Activated T-cell treated with anti-CD3 and anti-CD28 coated beads, Interleukin-2, amount 50 U/mL, for 24 hours (primary cell): ENCODE results near the gene NHS.

ENCODE experiments used
- DNase-seq: peaks from one replicate; pipeline ENCODE4 v3.0.0-alpha.2; 2020
- H3K27ac Mint-ChIP-seq: 2 replicates; pipeline ENCODE4 v1.8.0; 2020; ENCODE audit warnings: mild to moderate bottlenecking, mixed read lengths
- H3K27me3 Mint-ChIP-seq: 2 replicates; pipeline ENCODE4 v1.8.0; 2020; ENCODE audit warnings: mixed read lengths
- H3K36me3 Mint-ChIP-seq: 2 replicates; pipeline ENCODE4 v1.8.0; 2020; ENCODE audit warnings: low read depth, mixed read lengths
- H3K4me1 Mint-ChIP-seq: 2 replicates; pipeline ENCODE4 v1.8.0; 2020; ENCODE audit warnings: low read depth, mixed read lengths
- H3K4me3 Mint-ChIP-seq: 2 replicates; pipeline ENCODE4 v1.8.0; 2020; ENCODE audit warnings: mild to moderate bottlenecking, moderate library complexity, mixed read lengths
- H3K9me3 Mint-ChIP-seq: 2 replicates; pipeline ENCODE4 v1.8.0; 2020; ENCODE audit warnings: mixed read lengths

Gene NHS

DNA sequence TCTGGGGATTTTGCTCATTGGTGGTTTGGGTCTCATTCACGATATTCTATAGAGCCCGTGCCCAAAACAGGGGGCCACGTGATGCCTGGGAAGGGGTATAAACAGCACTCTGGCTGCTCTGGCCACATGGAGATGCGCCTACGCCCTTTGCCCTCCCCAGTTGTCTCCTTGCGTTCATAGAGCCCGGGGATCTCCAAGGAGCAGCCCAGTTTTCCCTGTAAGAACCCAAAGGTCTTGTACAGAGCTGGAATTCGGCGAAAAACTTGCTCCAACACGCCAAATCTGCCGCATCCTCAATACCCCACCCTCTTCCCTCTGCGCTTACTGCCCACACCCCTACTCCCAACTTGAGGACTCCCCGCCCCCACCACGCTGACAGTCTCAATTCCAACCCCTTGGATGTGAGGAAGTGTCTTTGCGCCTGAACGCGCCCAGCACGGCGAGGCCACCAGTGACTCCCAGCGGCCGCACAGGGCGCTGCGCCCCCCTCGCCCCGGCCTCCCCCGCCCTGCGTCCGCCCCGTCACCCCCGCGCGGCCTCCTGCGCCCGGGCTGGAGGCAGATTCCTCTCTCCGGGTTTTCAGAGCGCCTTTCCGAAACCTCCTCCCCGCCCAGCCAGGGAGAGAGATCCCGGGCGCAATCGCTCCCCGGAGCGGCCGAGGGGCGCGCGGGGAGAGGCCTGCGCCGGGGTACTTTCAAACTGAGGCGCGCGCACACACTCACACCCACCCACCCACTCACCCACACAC is at the start of gene NHS:
Gene NHS (plus strand): TSS at position 582 of the 748 bp plus-strand sequence. CDS start 558 bp downstream, outside the sequence.
- peaks cover 78% of the 10 kb centered on the region for H3K27me3 Mint-ChIP-seq

DNA sequence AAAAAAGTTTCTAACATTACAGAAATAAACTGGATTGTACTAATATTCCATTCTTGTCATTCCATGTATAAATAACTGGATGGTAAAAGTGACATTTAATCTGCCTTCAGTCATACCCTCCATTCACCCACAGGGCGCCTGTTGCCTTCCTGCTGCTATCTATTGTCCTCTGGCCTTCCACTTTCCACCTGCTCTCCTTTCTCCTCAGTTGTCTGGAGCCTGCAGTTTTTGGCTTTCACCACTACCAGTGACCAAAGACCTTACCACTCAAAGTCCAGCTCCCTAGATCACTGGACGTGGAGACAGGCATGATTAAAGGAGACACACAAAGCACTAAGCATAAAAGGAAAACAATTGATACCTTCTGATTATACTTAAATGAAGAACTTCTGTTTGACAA is 46.2 kb upstream of the NHS start:
- Mint-ChIP-seq H3K27ac (no peak overlapping the region), H3K27me3 (peaks cover 13% of the 10 kb centered on the region), H3K36me3 (no peaks in the 10 kb centered on the region), H3K9me3 (no peaks in the 10 kb centered on the region), H3K4me3 (no peak overlapping the region), H3K4me1 (no peaks in the 10 kb centered on the region)
- DNase-seq, result no peak

More for the DNA sequence above, at the start of gene NHS:
- no peak for DNase-seq
- Mint-ChIP-seq H3K27ac (no peak within 1 kb of the TSS), H3K4me1 (peaks cover 11% of the 10 kb centered on the region), H3K4me3 (peak within 1 kb of the TSS; percentile 6), H3K9me3 (no peaks in the 10 kb centered on the region), H3K36me3 (no peaks in the 10 kb centered on the region)

DNA sequence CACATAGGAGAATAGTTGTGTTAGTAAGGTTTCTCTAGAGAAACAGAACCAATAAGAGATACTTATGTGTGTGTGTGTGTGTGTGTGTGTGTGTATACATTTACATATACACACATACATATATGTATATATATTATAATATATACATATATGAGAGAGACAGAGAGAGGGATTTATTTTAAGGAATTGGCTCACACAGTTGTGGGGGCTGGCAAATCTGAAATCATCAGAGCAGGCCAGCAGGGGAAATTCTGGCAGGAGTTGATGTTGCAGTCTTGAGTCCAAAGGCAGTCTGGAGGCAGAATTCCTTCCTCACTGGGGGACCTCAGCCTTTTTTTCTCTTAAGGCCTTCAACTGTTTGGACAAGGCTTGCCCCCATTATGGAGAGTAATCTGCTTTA is 38.6 kb upstream of the NHS start:
- H3K4me1 Mint-ChIP-seq, result no peaks in the 10 kb centered on the region
- no peaks in the 10 kb centered on the region for H3K9me3 Mint-ChIP-seq
- no peak for DNase-seq
- H3K4me3 Mint-ChIP-seq, result no peak overlapping the region
- peaks cover 12% of the 10 kb centered on the region for H3K27me3 Mint-ChIP-seq
- no peaks in the 10 kb centered on the region for H3K36me3 Mint-ChIP-seq
- H3K27ac Mint-ChIP-seq, result no peak overlapping the region

DNA sequence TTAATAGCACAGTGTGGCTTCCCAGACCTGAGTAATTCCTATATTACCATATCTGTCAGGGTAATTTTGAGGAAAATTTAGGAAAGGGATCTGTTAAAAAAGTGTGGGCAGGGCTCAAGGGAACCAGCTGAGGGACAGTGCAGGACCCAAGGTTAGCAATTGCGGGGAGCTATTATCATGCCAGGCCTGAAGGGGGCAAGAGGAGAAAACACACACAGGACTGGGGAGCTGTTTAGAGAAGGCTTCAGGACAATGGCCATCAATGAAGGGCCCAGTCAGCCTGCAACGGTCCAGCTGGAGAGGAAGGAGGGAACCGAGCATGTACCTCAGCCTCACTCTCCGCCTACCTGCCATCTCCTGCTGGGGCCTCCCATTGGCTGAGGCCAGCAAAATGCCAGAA is 19.0 kb upstream of the NHS start:
- H3K4me3 Mint-ChIP-seq, result no peak overlapping the region
- H3K36me3 Mint-ChIP-seq, result no peaks in the 10 kb centered on the region
- H3K9me3 Mint-ChIP-seq, result peaks cover 6% of the 10 kb centered on the region
- H3K27me3 Mint-ChIP-seq, result peaks cover 48% of the 10 kb centered on the region
- no peaks in the 10 kb centered on the region for H3K4me1 Mint-ChIP-seq
- H3K27ac Mint-ChIP-seq, result no peak overlapping the region
- no peak for DNase-seq

DNA sequence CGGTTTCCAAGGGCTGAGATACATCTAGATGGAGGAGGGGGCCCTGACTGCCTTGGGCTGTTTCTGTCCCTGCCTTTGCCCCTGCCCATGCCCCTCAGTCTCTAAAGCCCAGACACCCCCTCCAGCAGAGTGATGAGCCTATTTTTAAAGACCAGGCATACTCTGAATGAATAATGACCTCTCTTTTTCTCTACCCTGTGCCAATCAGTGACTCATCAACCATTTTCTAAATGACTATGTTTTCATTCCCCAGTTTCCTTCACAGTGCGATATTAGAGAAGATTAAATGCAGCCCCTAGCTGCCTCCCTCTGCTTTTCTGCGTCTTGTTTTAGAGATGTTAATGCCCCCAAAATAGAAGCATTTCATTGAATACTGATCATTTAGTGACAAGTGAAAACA is 15.5 kb upstream of the NHS start:
- no peaks in the 10 kb centered on the region for H3K36me3 Mint-ChIP-seq
- no peaks in the 10 kb centered on the region for H3K4me1 Mint-ChIP-seq
- no peaks in the 10 kb centered on the region for H3K9me3 Mint-ChIP-seq
- H3K27ac Mint-ChIP-seq, result no peak overlapping the region
- no peak overlapping the region for H3K4me3 Mint-ChIP-seq
- no peak for DNase-seq
- H3K27me3 Mint-ChIP-seq, result peaks cover 43% of the 10 kb centered on the region

DNA sequence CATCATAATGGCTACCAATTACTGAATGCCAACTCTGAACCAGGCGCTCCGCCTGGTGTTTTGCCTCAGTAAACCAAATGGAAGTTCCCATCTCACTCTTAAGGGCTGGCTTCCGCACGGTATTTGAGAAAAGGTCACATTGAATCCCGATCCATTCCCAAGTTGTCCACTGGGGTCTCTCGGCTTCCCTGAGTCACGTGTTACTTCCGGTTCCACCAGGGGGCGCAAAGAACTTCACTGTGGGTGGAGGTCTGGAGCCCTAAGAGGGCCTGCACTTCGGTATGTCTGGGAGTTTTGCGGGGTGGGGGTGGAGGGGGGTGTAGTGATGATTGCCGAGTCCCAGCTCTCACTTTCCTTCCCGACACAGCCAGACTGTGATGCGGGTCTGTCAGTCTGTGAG is 13.4 kb upstream of the NHS start:
- H3K4me3 Mint-ChIP-seq, result no peak overlapping the region
- H3K27me3 Mint-ChIP-seq, result peaks cover 45% of the 10 kb centered on the region
- no peaks in the 10 kb centered on the region for H3K36me3 Mint-ChIP-seq
- H3K9me3 Mint-ChIP-seq, result no peaks in the 10 kb centered on the region
- H3K4me1 Mint-ChIP-seq, result no peaks in the 10 kb centered on the region
- DNase-seq, result no peak
- H3K27ac Mint-ChIP-seq, result no peak overlapping the region

DNA sequence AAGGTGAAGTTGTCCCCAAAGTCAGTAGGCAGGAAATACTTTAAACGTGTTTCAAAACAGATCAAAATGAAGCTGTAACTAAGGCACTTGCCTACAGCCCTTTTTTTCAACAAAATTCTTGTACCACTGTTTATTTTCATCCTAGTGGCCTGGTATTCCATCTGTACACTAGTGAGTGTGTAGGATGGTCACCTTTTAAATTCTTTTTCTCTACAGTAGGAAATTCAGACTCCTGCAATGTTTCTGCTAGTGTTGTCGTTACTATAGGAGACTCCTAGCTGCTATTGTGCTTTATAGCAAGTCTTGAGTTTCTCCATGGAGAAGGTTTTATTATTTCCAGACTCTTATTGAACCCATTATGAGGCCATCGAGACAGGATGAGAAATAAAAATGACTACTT is 7.0 kb upstream of the NHS start:
- no peak for DNase-seq
- no peaks in the 10 kb centered on the region for H3K9me3 Mint-ChIP-seq
- H3K27me3 Mint-ChIP-seq, result peaks cover 64% of the 10 kb centered on the region
- H3K4me1 Mint-ChIP-seq, result no peaks in the 10 kb centered on the region
- H3K4me3 Mint-ChIP-seq, result no peak overlapping the region
- no peaks in the 10 kb centered on the region for H3K36me3 Mint-ChIP-seq
- H3K27ac Mint-ChIP-seq, result no peak overlapping the region

DNA sequence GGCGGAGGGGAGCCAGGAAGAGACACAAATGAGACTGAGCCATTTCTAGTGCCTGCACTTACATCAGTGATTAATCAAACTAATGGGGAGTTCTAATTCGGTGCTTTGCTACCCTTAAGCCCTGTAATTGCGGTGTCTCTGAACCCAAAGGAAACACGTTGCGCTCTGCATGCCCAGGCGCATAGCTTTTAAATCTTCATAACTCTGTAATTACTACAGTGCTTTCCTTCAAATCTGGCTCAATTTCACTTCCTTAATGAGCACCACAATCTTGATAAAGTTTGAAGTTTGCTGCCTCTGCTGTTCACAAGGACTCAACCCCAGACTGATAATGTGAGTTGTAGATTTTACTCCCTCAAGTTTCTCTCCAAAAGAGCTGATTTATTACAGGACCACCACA is 5.7 kb upstream of the NHS start:
- Mint-ChIP-seq H3K9me3 (no peaks in the 10 kb centered on the region), H3K27me3 (peaks cover 68% of the 10 kb centered on the region), H3K27ac (no peak overlapping the region), H3K4me1 (no peaks in the 10 kb centered on the region), H3K4me3 (no peak overlapping the region), H3K36me3 (no peaks in the 10 kb centered on the region)
- DNase-seq, result no peak

DNA sequence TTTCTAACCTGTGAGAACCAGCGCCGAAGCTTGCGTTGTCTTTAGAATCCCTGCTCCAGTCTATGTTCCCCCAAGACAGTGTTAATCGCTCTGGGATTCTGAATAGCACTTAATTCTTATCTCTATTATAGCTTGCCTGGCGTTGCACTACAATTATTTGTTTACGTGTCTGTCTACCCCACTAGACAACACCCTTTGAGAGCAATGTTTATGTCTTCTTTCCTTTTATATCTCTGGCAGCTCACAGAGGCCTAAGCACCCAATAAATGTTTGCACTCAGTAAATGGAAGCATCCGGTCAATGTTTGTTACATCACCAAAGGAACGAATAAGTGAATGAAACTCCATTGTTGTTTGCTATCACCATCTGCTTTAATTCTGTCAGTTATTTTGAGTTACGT is 4.8 kb upstream of the NHS start:
- Mint-ChIP-seq H3K4me3 (no peak overlapping the region), H3K27me3 (peaks cover 71% of the 10 kb centered on the region), H3K36me3 (no peaks in the 10 kb centered on the region), H3K27ac (no peak overlapping the region), H3K9me3 (no peaks in the 10 kb centered on the region), H3K4me1 (peaks cover 2% of the 10 kb centered on the region)
- no peak for DNase-seq

DNA sequence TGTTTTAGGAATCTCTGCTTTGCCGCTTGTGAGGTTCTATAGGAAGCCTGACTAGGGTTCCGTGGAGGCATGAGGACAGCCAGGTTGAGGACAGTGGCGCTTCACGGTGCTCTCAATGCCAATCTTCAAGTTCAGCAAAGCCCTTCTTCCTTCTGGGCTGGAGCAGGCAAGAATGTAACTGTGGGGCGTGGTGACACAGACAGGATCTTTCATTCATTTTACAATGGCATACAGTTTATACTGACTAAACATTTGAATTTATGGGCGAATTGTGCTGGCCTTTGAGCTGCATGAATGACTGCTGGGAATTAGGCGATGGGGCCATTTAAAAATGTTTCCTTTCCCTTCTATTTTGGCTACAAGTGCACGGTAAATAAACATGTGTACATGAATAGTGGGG is 2.9 kb upstream of the NHS start:
- DNase-seq, result no peak
- Mint-ChIP-seq H3K36me3 (no peaks in the 10 kb centered on the region), H3K9me3 (no peaks in the 10 kb centered on the region), H3K27ac (no peak overlapping the region), H3K4me3 (no peak overlapping the region), H3K4me1 (peaks cover 3% of the 10 kb centered on the region), H3K27me3 (peaks cover 73% of the 10 kb centered on the region)

DNA sequence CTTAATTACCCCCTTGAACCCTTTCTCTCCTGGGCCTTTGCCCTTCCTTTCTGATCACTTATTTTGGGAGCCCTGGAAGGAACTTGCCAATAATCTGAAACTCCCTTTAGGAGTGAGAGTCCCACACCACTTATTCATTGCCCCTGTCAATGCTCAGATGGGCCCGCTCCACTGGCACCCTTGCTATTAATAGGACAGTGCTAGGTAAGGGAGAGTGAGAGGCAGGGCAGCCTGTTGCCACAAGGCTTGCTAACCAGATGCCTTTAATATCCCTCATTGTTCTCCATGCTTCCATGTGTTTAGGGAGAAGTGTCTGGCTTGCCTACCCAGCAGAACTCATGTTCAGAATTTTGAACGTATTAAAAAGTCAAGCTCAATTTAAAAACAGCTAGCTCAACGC is 1.7 kb upstream of the NHS start:
- Mint-ChIP-seq H3K9me3 (no peaks in the 10 kb centered on the region), H3K4me1 (peaks cover 11% of the 10 kb centered on the region), H3K36me3 (no peaks in the 10 kb centered on the region), H3K4me3 (no peak overlapping the region), H3K27ac (no peak overlapping the region), H3K27me3 (peaks cover 79% of the 10 kb centered on the region)
- DNase-seq, result no peak

DNA sequence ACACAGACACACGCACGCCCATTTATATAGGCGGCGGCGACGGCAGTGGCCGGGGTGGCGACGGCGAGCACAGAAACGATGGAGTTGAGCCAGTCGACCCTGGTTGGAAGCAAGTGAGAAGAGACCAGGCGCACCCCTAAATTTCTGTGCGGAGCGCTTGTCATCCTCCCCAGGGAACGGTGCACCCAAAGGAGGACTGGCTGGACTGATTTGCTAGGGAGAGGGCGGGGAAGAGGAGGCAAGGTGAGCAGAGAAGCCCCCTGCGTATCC is 302 bp downstream of the NHS start:
- no peak for DNase-seq
- Mint-ChIP-seq H3K27me3 (peaks cover 77% of the 10 kb centered on the region), H3K27ac (no peak overlapping the region), H3K9me3 (no peaks in the 10 kb centered on the region), H3K4me1 (peaks cover 11% of the 10 kb centered on the region), H3K36me3 (no peaks in the 10 kb centered on the region), H3K4me3 (peak overlapping the region; percentile 6)

DNA sequence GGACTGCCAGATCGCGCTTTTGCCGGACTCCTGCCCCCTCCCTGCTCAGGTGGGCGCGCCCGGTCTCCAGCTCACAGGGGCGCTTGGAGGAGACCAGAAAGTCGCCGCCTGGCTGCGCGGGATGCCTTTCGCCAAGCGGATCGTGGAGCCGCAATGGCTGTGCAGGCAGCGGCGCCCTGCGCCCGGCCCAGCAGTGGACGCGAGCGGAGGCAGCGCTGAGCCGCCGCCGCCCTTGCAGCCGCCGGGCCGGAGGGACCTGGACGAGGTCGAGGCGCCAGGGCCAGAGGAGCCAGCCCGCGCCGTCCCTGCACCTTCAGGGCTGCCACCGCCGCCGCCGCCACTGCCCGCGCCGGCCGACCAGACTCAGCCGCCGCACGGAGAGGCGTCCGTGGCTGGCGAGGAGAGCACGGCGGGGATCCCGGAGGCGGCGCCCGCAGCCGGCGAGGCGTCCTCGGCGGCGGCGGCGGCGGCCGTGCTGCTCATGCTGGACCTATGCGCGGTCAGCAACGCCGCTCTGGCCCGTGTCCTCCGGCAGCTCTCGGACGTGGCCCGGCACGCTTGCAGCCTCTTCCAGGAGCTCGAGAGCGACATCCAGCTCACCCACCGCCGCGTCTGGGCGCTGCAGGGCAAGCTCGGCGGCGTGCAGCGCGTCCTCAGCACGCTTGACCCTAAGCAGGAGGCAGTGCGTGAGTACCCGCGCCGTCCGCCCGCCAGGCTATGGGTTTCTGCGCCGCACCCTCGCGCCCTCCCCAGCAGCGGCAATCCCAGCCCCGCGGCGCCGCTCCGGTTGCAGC is 834 bp downstream of the NHS start:
- H3K36me3 Mint-ChIP-seq, result no peaks in the 10 kb centered on the region
- H3K27ac Mint-ChIP-seq, result no peak overlapping the region
- peak overlapping the region; percentile 44 for H3K4me3 Mint-ChIP-seq
- peaks cover 3% of the 10 kb centered on the region for H3K9me3 Mint-ChIP-seq
- H3K4me1 Mint-ChIP-seq, result peaks cover 11% of the 10 kb centered on the region
- no peak for DNase-seq
- H3K27me3 Mint-ChIP-seq, result peaks cover 78% of the 10 kb centered on the region

DNA sequence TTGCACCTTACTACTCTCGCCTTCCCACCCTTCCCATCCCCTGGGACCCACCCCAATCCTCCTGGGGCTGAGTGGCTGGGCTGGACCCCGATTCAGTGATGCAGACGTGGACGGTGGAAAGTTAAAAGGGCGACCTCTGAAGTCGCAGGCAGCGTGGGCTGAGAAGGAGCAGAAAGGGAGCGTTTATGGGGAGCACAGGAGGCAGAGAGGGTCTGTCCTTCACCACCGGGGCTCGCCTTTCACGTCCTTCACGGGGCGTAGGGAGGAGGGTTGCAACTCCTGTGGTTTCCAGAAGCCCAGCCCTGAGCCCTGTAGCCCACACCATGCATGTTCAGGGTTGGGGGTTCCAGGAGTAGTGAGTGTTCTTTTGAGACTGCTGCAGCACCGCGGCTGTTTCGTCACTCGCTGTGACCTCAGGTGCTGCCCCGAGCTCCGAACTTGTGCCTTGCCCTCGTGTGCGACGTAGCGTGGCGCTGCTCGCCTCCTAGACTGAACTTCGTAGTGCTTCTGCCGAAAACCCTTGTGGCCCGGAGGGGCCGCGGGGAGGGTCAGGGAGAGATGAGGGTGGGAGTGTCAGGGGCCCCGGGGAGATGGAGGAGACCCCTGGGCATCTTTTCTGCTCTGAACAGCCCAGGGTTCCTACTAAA is 1.6 kb downstream of the NHS start:
- peak overlapping the region; percentile 44 for H3K4me3 Mint-ChIP-seq

DNA sequence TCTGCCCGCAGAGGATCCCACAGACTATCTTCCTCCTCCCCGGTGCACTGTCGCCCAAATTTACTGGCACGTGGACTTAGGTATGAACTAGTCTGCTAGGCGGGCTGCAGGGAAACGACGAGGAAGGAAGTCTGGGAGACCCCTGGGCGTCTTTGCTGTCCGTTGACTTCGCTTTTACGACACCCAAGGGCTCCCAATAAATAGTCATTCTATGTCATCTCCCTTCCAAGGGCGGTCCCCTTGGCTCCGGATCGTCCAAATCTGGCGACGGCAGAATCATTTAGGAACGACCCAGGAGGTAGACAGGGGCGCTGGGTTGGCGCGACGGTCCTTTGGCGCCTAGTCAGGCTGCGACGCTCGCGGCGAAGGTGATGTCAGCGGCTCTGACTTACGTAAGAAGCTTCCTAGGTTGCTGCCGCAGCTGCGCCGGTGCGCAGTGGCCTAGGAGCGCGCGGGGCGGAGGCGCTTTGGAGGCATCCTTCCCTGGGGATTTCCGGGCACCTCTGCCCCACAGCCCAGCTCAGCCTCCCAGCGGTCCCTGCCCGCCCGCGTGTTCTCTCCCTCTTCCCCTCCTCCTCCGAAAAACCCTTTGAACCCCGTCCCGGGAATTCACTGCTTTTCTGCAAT is 2.2 kb downstream of the NHS start:
- H3K4me1 Mint-ChIP-seq, result peaks cover 11% of the 10 kb centered on the region
- H3K27me3 Mint-ChIP-seq, result peaks cover 69% of the 10 kb centered on the region
- H3K36me3 Mint-ChIP-seq, result no peaks in the 10 kb centered on the region
- peak overlapping the region; percentile 44 for H3K4me3 Mint-ChIP-seq
- no peak for DNase-seq
- H3K9me3 Mint-ChIP-seq, result peaks cover 7% of the 10 kb centered on the region
- H3K27ac Mint-ChIP-seq, result no peak overlapping the region

More for the DNA sequence above, 1.6 kb downstream of the NHS start:
- H3K4me1 Mint-ChIP-seq, result peaks cover 11% of the 10 kb centered on the region
- H3K36me3 Mint-ChIP-seq, result no peaks in the 10 kb centered on the region
- peaks cover 4% of the 10 kb centered on the region for H3K9me3 Mint-ChIP-seq
- no peak overlapping the region for H3K27ac Mint-ChIP-seq
- H3K27me3 Mint-ChIP-seq, result peaks cover 76% of the 10 kb centered on the region
- DNase-seq, result no peak
